22Rv1 (cell line): ENCODE data around the gene ITPR3.

ENCODE experiments used
- H3K27ac ChIP-seq: fragments of 450-650 bp; 2 replicates; pipeline ENCODE4 v1.5.1; 2017
- ZFX ChIP-seq: fragments of 450-650 bp; IDR thresholded peaks from 2 replicates; pipeline ENCODE4 v1.6.1; 2017; ENCODE audit warnings: antibody characterized with exemption, borderline replicate concordance
- TF ChIP-seq, protein P1 (sequence below): fragments of 450-650 bp; IDR thresholded peaks from 2 replicates; pipeline ENCODE4 v1.5.1; 2017; ENCODE audit warnings: mild to moderate bottlenecking

The ITPR3 gene

DNA sequence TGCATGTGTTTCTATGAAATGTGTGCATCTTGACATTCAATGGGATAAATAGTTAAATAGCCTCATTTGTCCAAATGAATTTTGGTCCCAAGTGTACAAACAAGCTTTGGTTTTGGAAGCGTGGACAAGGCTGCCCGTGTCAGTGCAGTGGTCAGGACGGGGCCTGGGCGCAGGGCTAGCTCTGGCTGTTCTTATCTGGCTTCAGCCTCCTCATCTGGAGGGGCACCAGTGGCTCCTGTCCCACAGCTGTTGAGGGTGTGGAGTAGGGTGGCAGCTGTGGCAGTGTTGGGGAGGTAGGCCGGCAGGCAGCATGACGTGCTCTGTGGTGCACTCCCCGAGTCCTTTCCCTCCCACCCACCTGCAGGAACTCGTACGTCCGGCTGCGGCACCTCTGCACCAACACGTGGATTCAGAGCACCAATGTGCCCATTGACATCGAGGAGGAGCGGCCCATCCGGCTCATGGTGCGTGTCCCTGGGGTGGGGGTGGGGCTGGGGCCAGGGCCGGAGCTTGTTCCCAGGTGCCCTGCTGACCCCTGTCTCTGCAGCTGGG lies 43.5 kb downstream of the ITPR3 start:
- H3K27ac ChIP-seq, result no peak overlapping the region
- no peak for TF ChIP-seq ZFX
- TF ChIP-seq, protein P1, sequence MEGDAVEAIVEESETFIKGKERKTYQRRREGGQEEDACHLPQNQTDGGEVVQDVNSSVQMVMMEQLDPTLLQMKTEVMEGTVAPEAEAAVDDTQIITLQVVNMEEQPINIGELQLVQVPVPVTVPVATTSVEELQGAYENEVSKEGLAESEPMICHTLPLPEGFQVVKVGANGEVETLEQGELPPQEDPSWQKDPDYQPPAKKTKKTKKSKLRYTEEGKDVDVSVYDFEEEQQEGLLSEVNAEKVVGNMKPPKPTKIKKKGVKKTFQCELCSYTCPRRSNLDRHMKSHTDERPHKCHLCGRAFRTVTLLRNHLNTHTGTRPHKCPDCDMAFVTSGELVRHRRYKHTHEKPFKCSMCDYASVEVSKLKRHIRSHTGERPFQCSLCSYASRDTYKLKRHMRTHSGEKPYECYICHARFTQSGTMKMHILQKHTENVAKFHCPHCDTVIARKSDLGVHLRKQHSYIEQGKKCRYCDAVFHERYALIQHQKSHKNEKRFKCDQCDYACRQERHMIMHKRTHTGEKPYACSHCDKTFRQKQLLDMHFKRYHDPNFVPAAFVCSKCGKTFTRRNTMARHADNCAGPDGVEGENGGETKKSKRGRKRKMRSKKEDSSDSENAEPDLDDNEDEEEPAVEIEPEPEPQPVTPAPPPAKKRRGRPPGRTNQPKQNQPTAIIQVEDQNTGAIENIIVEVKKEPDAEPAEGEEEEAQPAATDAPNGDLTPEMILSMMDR, result no peak

DNA sequence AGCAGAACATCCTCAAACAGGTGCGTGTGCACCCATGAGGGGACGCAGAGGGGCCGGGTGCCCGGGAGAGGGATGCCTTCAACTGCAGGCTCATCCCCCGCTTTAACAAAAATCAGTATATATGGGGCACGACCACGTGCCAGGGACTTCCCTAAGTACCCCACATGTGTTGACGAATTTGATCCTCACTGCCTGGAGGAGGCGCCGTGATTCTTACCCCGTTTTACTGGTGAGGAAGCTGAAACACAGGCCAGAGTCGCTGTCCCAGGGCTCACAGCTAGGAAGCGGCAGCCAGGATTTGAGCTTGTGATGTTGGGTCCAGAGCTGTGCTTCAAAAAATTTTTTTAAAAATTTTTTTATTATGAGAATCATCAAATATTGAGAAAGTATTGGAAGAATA lies 44.8 kb downstream of the ITPR3 start:
- H3K27ac ChIP-seq, result no peak overlapping the region
- TF ChIP-seq, protein P1, result no peak
- no peak for TF ChIP-seq ZFX

DNA sequence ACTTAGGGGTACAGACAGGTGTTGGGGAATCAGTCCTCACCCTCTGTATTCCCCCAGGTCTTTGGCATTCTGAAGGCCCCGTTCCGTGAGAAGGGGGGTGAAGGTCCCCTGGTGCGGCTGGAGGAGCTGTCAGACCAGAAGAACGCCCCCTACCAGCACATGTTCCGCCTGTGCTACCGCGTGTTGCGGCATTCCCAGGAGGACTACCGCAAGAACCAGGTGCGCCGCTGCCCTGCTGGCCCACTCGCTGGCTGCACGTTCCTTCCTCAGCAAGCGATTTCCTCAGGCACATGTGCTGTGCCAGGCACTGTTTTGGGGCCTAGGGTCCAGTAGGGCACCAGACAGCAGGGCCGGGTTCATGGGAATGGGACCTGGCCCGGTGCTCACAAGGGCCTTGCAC lies 46.0 kb downstream of the ITPR3 start:
- H3K27ac ChIP-seq, result no peak overlapping the region
- no peak for TF ChIP-seq ZFX
- TF ChIP-seq, protein P1, result no peak

DNA sequence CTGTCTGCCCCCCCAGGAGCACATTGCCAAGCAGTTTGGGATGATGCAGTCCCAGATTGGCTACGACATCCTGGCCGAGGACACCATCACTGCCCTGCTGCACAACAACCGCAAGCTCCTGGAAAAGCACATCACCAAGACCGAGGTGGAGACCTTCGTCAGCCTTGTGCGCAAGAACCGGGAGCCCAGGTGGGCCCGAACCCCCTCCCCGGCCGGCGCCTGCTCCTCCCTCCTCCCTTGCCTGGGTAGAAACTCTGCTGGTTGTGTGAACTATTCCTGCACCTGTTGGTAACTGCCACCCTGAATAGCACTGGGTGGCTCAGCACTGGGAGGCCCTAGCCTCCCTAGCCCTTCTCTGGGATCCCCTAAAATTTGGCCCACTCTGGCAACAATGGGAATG lies 46.7 kb downstream of the ITPR3 start:
- TF ChIP-seq ZFX, result no peak
- TF ChIP-seq, protein P1, result no peak
- H3K27ac ChIP-seq, result no peak overlapping the region

DNA sequence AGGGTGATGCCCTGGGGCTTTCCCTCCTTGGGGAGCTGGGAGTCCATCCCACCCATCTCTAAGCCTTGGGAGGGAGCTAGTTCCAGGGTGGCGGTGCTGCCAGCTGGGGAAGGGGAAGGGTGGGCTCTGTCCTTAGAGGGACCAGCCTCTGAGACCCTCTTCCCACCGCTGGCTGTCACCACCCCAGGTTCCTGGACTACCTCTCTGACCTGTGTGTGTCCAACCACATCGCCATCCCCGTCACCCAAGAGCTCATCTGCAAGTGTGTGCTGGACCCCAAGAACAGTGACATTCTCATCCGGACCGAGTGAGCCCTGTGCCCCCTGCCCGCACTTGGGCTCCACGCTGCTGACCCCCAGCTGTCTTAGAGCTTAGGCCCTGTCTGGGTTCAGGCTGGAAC lies 47.2 kb downstream of the ITPR3 start:
- no peak overlapping the region for H3K27ac ChIP-seq
- TF ChIP-seq, protein P1, result no peak
- no peak for TF ChIP-seq ZFX

DNA sequence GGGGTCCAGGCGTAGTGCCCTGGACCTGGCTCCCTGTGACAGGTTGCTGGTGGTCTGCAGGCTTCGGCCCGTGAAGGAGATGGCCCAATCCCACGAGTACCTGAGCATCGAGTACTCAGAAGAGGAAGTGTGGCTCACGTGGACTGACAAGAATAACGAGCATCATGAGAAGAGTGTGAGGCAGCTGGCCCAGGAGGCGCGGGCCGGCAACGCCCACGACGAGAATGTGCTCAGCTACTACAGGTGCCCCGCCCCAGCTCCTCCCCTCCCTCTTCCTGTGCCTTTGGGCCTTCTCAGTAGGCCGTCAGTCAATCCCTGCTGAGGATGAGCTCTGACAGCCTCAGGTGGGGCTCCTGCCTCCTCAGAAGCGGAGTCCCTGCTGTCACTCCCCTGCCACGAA lies 47.8 kb downstream of the ITPR3 start:
- no peak for TF ChIP-seq ZFX
- TF ChIP-seq, protein P1, result no peak

DNA sequence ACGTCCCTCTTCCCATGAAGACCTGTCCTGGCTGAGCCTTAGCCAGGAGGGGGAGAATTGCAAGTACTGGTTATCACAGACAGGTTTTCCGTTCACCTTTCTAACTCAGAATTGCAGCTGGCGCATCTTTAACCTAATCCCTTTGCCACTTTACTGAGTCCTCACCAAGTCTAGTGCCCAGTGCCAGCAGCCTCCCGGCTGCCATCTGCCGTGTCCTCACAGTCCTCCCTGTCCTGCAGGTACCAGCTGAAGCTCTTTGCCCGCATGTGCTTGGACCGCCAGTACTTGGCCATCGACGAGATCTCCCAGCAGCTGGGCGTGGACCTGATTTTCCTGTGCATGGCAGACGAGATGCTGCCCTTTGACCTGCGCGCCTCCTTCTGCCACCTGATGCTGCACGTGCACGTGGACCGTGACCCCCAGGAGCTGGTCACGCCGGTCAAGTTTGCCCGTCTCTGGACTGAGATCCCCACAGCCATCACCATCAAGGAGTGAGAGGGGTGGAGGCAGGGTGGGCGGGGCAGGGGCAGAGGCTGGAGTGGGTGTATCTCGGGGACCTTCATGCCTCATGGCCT lies 49.1 kb downstream of the ITPR3 start:
- no peak overlapping the region for H3K27ac ChIP-seq
- TF ChIP-seq, protein P1, result no peak
- TF ChIP-seq ZFX, result no peak

More for the DNA sequence above, 47.8 kb downstream of the ITPR3 start:
- H3K27ac ChIP-seq, result no peak overlapping the region
